ENCODE measurements around the gene LIMA1.
A peak's percentile ranks its signal among the peaks of the same experiment; 100 is the strongest.
"Not testable (repeated sequence)": the region's sequence is repeated elsewhere in the genome, so short reads cannot be mapped to it uniquely, and the experiment has no call there.

Gene LIMA1

DNA sequence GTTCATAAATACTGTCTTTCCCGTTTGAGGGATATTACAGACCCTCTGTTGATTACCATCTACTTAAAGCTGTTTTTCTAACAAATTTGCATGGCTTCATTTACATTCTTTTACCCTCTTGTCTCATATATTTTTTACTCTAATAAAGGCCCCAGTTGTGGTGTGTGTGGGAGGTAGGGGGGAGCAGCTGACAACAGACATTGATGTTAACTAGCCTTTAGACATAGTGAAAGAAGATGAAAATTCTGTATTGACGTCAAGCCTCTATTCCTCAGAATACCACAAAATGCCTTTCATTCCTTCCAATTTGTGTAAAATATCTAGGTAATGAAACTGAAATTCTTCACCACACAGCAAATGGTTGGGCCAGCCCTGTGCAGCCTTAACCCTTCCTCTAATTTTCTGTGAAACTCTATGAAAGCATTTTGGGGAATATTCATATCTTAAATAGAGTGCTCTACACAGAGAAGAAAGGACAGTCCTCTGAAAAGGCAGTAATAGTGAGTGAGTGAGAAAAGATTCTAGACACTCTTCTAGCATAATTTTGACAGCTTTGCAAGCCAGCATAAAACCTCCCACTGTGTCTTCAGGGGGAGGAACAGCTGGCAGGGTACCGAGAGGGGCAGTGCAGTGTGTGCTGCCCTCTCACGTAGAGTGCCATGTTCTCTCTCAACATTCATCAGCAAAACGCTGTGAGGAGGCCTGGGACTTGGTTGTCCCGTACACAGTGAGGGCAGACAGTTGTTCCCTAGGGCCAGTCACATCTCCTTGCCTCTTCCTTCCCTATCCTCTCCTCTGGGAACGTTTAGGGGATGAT, 96.0 kb downstream of the LIMA1 start:
- DNase-seq (ENCODE audit: low read depth, low spot score), result no peak

- DNase-seq (ENCODE audit: low read depth, low spot score), result no peak
These were observed 96.6 kb downstream of the LIMA1 start for GRCh38 chr12:50186681-50187080.

DNA sequence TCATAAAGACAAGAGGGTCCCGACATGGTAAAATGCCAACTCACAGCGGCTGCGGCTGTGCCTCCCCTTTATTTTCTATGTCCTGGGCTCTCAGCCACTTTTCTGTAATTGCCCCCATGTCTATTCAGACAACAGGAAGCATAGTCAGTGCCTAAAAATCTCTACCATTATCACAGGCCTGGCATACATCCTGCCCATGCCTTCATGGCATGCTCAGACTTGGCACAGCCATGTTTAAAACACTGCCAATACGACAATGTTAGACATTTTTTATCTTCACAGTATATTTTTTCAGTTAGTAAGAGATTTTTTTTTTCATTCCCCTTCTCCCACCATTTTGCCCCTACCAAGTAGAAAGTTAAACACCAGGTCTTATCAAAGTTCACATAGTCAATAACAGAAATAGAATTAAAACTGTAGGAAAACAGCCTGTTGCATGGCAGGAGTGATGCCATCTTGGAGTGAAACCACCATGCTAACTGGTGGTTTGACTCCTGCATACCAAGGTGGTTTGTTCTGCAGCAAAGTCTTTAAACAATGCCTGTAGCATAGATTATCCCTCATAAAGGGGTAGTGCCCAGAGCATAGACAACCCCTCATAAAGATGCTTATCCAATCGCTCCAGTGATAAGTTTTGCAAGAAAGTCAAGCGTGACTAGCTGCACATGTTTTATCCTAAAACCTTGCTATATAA, 97.2 kb downstream of the LIMA1 start:
- no peak for DNase-seq (ENCODE audit: low read depth, low spot score)

GRCh38 chr12:50185301-50185895, 97.9 kb downstream of the LIMA1 start:
- no peak for DNase-seq (ENCODE audit: low read depth, low spot score)

DNA sequence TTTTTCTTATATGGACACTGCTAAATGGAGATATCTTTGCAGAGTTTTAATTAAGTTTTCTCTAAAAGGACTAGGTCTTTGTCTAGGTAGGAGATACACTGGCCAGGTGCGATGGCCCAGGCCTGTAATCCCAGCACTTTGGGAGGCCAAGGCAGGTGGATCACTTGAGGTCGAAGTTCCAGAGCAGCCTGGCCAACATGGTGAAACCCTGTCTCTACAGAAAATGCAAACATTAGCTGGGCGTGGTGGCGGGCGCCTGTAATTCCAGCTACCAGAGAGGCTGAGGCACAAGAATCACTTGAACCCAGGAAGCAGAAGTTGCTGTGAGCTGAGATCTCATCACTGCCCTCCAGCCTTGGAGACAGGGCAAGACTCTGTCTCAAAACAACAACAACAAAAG, 99.1 kb downstream of the LIMA1 start:
- DNase-seq (ENCODE audit: low read depth, low spot score), result no peak

- DNase-seq (ENCODE audit: low read depth, low spot score), result no peak
These were observed 100.9 kb downstream of the LIMA1 start for GRCh38 chr12:50182461-50182860.

DNA sequence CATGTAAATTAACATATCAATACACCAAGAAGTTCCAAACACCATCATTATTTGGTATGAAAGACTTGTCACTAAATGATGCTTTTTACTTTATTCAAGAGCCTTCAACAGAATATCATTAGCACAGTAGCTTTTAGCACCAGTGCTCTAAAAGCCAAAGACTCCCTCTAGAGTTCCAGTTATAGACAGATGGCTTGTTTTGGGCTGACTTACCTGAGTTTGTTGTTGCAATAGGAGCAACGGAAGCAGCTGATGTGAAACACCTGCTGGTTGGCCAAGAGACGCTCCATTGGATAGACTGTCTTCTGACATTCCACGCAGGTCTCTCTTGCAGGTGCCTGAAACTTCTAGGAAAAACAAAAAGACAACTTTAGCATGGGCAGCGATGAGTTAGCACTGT, 101.6 kb downstream of the LIMA1 start:
- DNase-seq (ENCODE audit: low read depth, low spot score), result no peak

DNA sequence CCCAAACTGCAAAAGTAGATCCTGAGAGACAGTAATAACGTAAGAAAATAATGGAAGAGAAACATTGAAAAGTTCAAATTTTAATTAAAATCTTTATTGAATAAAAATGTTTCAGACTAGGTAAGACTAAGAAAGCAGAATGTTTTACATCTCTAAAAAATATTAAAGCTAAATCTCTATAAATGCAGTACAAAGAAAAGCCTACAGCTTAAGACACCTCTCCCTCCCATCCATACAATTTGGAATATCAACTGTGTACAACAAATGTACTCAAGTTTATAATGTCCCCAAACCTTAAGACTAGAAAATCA, 107.6 kb downstream of the LIMA1 start:
- DNase-seq (ENCODE audit: low read depth, low spot score), result no peak

DNA sequence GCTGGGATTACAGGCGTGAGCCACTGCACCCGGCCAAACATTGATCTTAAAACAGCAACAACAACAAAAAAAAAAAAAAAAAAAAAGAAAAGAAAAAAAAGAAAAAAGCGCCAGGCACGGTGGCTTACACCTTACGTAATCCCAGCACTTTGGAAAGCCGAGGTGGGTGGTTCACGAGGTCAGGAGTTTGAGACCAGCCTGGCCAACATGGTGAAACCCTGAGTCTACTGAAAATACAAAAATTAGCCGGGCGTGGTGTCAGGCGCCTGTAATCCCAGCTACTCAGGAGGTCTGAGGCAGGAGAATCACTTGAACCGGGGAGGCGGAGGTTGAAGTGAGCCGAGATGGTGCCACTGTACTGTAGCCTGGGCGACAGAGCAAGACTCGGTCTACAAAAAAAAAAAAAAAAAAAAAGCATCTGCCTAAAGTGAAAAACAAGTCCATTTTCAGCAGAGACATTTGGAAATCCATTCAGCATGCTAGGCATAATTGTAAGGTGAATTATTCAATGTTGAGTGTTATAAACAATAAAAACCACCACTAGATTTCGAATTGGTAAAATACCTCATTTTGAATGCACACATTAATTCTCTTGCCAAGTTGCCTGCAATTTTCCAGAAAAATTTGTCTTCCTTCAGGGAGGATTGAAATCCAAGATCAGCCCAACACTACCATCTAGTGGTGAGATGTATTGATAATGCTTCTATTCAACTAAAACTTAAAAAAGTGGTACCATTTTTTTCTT, 108.2 kb downstream of the LIMA1 start:
- DNase-seq (ENCODE audit: low read depth, low spot score), result no peak

GRCh38 chr12:50167049-50167828, 116.1 kb downstream of the LIMA1 start, which contains the start of gene CERS5:
CERS5 (minus strand) TSS chr12:50167369; CDS start chr12:50167297, 72 bp downstream.
- peak; percentile 95 for DNase-seq (ENCODE audit: low read depth, low spot score)

- DNase-seq (ENCODE audit: low read depth, low spot score), result no peak
These were observed 116.6 kb downstream of the LIMA1 start for GRCh38 chr12:50166799-50167048.

DNA sequence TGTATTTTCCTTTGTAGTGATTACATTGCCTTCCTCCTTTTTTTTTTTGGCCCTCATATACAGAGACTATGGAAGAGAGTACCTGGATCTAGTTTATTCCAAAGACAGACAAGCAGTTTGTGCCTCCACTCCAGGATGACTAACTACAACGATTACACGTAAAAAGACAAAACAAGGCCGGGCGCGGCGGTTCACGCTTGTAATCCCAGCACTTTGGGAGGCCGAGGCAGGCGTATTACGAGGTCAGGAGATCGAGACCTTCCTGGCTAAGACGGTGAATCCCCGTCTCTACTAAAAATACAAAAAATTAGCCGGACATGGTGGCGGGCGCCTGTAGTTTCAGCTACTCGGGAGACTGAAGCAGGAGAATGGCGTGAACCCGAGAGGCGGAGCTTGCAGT, 118.4 kb downstream of the LIMA1 start:
- DNase-seq (ENCODE audit: low read depth, low spot score), result no peak

- no peak for DNase-seq (ENCODE audit: low read depth, low spot score)
These were observed 121.1 kb downstream of the LIMA1 start for GRCh38 chr12:50162230-50162629.

DNA sequence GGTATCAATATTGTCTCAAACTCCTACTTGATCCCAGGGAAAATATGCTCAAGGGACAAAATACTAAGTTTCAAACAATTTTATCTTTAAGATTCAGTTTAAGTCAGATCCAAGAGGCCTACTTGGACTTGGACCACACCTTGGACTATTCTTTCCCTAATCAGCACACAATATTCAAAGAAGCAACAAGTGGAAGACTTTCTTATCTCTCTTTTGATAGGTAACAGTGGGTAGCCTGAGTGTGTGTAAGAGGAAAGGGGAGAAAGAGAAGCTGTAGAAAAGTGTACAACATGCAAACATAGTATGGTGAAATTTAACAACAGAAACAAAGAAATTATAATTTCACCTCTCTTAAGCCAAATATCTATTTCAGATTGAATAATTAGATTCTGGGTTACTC, 122.7 kb downstream of the LIMA1 start:
- DNase-seq (ENCODE audit: low read depth, low spot score), result no peak

DNA sequence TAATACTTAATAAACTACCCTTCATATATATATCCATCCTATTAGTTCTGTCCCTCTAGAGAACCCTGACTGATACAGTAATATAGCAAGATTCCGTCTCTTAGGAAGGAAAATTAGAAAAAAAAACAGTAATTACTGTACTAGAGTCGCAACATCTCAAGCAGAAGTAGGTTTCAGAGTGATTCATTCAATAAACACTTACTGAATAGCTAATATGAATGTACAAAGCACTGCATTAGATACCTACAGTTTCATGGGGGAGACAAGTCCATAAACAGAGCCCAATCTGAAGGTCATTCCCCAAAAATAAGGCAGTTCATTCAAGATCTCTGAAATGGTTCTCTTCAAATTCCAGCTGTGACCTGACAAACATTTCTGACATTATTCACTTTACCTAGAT, 126.1 kb downstream of the LIMA1 start:
- no peak for DNase-seq (ENCODE audit: low read depth, low spot score)

DNA sequence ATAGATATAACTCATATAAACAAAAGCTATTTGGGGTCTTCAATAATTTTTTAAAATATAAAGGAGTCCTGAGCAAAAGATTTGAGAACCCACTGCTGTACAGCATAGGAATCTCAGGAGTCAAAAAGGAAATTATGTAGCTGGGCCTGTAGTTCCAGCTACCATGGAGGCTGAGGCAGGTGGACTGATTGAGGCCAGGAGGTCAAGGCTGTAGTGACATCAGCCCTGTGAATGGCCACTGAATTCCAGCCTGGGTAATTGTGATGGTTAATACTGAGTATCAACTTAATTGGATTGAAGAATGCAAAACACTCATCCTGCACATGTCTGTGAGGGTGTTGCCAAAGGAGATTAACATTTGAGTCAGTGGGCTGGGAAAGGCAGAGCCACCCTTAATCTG, 126.7 kb downstream of the LIMA1 start:
- no peak for DNase-seq (ENCODE audit: low read depth, low spot score)

GRCh38 chr12:50154947-50155346, 128.4 kb downstream of the LIMA1 start:
- DNase-seq (ENCODE audit: low read depth, low spot score), result not testable (repeated sequence)

DNA sequence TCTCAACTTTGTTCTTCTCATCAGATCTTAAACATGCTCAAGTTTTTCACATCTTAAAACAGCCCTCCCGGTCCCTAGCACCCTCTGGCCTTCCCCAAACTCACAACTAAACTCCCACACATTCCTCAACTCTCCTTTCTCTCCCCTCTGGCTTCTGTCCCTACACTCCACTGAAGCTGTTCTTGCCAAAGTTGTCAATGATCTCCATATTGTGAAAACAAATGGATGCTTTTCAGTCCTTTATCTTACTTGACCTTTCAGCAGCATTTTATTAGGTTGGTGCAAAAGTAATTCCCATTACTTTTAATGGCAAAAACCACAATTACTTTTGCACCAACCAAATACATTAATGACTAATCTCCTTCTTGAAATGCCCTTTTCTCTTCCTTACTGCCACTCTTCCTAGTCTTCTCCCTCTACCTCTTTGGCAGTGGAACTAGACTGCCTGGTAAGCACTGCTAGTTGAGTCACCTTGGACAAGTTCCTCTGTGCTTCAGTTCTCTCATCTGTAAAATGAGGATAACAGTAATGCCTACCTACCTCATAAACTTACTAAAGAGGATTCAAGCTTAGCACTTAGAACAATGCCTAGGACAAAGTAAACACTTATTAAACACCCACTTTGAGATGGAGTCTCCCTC, 132.2 kb downstream of the LIMA1 start:
- DNase-seq (ENCODE audit: low read depth, low spot score), result no peak

DNA sequence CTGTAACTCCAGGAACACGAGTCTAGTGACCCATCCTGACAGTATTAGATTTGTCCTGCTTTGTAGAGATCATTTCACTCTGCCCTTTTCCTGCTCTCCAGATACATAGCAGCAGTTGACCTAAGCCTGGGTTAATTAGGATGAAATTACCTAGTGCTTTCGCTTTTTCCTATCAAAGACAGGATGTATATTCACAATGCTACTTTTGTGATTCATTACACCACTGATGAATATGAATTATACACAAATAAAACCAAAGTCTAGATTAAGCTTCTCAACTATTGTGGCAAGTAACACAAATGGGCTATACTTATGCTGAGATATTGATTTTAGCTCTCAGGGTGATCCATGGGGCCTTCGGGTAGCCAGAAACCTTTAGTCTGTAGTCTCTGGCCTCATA, 134.0 kb downstream of the LIMA1 start:
- no peak for DNase-seq (ENCODE audit: low read depth, low spot score)

GRCh38 chr12:50148011-50148410, 135.3 kb downstream of the LIMA1 start:
- DNase-seq (ENCODE audit: low read depth, low spot score), result not testable (repeated sequence)

GRCh38 chr12:50147281-50147680, 136.0 kb downstream of the LIMA1 start:
- DNase-seq (ENCODE audit: low read depth, low spot score), result no peak
